GM19467 (cell line): Measurements from ENCODE around the gene NCAPD3.
"Not testable (repeated sequence)": the region's sequence is repeated elsewhere in the genome, so short reads cannot be mapped to it uniquely, and the experiment has no call there.

Experiments
- ATAC-seq: cut with Tn5 transposase; IDR thresholded peaks from one replicate; pipeline ENCODE4 v1.9.1; 2021; ENCODE audit warnings: mild to moderate bottlenecking, moderate library complexity; ENCODE audit not compliant: unreplicated experiment

The NCAPD3 gene

DNA sequence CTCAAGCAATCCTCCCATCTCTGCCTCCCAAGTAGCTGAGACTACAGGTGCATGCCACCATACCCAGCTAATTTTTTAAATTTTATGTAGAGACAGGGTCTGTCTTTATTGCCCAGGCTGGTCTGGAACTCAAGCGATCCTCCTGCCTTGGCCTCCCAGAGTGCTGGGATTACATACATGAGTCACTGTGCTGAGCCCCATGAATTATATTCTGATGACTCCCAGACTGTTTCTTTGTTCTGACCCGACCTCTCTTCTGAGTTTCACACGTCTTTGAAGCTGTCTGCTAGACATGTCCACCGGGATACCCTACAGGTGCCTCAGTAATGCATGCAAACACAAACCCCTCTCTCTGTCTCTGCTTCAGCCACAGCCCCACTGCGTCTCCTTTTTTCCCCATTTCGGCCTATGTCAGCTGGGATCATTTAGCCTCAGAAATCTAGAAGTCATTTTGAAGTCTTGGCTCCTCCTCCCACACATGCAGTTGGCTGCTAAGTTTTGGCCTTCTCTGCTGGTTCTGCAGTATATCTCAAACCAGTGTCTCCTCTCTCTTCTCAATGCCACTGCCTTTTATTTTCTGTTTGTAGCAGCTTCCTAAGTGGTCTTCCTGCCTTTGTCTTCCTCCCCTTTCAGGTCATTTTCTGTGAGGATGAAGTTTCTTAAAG is 5.5 kb upstream of the NCAPD3 start:
- no peak for ATAC-seq

DNA sequence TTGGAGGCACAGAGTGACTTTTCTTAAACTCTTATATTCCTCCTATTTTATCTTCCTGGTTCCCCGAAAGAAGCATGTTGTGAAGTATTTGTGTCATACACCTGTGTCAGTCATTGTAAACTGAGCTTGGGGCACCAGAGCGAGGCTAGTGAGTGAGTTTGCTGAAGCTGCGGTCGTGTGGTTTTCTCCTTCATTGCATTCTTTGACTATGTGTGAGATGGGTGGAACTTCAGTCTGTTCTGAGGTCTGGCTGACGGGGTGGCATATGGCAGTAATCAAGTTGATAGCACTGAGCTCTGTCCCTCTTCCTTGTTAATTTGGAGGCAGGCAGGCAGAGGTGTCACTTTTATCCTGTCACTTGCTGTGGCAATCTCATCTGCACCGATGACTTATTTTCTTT is 4.9 kb upstream of the NCAPD3 start:
- peak; percentile 45 for ATAC-seq

DNA sequence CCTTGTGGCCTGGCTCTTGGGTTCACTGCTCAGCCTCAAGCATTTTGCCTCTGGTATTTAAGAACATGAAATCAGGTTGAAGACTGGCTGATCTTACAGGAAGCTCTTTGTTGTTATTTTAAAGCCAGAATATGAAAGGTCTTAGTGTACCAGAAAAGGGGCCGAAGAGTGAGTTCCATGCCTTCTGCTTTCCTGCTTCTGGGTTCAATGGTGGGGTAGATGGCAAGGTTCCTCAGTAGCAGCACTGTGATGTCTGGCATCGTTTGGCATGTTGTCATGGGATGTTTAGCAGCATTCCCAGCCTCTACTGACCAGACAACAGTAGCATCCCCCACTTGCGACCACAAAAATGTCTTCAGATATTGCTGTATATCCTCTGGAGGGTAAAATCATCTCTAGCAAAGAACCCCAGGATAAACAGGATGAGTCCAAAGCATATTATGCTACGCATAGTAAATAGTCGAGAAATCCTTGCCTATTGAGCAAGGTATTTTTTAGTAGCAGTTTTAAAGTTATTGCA is 3.1 kb upstream of the NCAPD3 start:
- ATAC-seq: no peak

DNA sequence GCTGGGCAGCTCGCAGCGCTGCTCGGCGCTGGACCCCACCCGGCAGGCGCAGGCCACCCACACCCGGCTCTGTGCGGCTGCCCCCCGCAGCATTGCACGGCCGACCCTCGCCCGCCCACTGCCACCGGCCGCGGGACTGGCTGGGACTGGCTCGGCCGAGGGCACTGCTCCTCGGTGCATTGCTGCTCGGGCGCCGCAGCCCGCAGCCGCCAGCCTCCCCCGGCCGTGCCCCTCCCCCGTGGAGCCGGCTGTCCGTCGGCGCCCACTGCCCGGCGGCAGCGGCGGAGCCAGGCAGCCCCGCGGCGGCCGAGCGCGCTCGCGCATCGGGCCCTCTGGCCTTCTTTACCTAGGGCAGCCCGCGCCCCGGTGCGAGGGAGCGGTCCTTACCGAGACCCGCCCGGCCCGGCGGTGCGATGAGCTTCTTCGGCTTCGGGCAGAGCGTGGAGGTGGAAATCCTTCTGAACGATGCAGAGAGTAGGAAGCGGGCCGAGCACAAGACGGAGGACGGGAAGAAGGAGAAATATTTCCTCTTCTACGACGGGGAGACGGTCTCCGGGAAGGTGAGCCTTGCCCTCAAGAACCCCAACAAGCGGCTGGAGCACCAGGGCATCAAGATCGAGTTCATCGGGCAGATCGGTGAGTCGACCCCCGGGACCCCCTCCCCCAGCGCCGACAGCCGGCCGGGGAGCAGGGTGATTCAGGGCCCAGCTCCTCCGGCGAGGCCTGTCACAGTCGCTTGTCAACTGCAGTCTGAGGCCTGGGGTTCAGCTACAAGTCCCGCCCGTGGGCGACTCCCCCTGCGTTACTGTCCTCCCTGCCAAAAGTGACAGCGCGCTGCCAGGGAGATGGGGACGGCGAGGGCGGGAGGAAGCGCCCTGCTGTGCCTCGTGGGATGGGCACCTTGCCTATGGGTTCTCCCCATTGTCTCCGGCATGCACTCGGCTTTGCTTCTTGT is 1.2 kb upstream of the NCAPD3 start:
- ATAC-seq: peak; percentile 19

DNA sequence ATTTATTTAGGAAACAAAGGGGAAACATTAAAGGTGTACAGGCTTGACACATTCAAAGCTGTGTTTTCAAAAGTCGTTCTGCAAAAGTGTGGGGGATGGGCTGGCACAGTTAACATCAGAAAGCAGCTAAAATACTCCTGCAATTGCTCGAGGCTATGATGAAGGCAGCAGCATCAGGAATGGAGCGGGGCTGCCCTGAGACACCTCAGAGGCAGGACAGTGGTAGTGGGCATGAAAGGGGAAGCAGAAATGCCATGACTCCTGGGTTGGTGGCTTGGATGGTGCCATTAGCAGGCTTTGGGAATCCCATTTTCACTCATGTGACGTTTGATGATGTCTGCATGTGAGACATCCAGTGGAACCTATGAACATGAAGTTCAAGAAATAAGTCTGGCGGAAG is 646 bp downstream of the NCAPD3 start:
- ATAC-seq: no peak

DNA sequence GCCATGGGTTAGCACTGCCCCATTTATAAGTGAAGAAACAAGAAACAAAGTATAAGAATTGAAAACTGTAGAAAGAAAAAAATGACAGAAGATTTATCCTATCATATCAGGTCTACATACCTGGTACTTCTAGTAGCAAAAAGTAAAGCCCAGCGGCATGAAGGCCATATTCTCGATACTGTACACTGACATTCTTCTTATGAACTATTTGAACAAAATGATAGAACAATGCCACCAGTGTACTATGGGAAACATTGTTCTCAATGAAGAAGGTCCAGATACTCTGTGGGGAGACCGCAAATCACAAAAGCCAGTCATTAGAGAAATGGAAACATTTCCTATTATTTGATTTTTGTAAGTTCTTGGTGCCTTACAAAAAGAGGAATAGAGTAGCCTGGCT is 7.0 kb downstream of the NCAPD3 start:
- ATAC-seq: no peak

DNA sequence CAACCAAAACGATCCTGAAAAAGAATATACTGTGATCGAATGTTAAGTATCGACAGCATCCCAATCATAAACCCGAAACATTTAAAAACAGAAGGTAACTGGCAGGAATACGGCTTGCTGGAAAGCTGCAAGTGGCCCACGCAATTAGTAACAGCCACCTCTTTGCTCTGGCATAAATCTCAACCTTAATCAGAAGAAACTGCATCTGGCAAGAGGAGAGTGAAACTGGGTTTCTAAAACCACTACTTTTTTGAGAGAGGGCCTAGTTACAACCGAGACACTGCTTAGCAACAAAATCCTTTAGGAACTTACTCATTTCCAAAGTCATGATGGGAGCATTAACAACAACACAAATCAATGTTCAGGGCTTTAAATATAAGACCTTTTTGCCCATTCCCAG is 7.9 kb downstream of the NCAPD3 start:
- no peak for ATAC-seq

DNA sequence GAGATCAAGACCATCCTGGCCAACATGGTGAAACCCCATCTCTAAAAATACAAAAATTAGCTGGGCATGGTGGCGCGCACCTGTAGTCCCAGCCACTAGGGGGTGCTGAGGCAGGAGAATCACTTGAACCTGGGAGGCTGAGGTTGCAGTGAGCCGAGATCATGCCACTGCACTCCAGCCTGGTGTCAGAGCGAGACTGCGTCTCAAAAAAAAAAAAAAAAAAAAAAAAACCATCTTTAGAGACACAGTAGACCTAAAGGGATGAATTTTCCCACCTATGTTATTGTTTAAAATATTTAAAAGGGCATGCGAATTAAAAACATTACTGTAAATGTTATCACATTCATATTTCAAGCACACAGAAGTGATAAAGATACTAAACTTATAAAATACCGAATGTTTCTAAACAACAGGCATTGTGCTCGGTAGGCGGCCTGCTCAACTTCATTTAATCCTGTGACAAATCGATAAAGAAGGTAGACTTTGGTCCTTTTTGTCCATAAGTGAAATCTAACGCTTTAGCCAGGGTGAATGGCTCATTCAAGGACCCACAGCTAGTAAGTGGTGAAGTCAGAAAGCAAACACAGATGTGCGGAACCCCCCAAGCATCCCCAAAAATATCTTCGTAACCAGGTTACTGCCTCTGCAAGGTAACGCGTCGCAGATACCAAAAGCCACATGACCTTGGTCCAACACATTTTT is 16.1 kb downstream of the NCAPD3 start:
- no peak for ATAC-seq

DNA sequence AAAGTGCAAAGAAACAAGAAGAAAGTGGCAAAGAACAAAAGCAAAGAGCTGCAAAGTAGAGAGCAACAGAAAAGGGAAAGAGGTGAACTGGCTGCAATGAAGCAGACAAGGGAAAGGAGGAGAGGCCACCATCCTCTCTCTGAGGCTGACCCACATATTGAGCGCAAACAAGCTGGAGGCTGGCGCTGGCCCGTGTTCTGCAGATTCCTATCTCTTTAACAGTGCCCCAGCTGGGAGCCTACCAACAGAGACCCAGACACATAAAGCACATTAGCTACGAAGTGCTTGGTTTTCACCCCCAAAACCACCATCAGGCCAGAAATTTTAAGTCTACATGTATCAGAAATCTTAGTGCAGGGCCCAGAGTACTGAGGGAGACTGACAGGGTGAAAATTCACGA is 17.6 kb downstream of the NCAPD3 start:
- no peak for ATAC-seq

DNA sequence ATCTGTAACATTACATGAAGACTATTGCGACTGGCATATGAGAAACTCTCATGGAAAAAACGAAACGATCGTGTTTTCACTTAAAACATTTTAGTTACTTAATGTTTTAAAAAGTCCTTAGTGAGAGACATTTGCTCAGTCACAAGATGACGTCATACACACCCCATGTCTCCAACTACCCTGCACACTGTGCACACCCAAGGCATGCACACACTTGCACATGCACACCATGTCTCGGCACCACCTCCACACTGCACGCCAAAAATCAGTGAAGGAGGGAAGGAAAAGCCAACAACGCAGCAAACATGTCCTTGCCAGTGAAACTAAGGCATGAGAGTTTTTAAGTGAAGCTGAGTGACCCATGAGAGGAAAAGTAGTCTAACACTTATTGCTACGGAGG is 18.0 kb downstream of the NCAPD3 start:
- no peak for ATAC-seq

DNA sequence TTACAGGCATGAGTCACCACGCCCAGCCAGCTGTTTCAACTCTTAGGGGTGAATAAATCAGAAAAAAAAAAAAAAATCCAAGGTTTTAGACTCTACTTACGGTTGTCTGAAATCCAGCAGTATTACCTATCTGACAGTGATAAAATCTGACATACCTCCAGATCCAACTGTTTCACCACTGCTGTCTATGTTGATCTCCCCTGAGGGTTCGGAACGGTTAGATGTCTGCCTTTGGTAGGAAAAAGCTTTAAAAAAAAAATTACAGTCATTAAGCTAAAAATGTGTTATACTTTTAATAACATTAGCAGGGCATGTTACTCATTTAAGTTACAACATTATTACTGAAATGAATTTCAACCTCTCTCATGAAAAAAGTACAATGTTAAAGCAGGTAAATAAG is 21.1 kb downstream of the NCAPD3 start:
- no peak for ATAC-seq

DNA sequence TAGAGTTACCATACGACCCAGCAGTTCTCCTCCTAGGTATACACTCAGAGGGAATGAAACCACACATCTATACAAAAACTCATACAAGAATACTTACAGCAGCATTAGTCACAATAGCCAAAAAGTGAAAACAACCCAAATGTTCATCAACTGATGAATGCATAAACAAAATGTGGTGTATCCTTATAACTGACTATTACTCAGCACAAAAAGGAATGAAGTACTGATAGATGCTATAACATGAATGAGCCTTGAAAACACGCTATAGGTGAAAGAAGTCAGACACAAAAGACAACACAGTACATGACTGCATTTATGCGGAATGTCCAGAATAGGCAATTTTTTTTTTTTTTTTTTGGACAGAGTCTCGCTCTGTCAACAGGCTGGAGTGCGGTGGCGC is 23.1 kb downstream of the NCAPD3 start:
- ATAC-seq: no peak

DNA sequence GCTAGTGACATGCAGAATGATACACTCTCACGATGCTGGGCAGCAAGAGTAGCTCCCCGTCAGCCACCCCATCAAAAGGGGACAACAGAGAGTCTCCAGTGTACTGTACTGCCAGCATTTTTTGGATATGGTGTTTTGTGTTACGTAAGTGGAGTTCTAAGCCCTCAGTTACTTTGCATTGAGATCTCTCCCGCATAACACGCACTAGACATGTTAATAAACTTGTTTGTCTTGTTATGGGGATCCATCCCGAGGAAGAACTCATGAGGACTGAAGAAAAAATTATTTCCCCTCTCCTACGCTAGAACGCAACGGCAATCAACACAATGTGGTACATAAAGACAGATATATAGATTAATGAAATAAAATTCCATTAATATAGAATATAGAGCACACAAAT is 24.2 kb downstream of the NCAPD3 start:
- ATAC-seq: no peak

DNA sequence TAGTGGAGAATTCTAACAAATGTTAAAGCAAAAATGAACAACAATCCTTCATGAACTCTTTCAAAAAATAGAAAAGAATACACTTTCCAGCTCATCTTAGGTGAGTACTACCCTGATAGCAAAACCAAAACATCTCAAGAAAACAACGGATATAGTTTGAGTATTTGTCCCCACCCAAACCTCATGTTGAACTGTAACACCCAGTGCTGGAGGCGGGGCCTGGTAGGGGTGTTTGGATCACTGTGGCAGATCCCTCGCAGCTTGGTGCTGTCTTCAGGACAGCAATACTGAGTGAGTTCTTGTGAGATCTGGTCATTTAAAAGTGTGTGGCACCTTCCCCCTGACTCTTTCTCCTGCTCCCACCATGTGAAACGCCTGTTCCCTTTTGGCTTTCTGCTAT is 27.0 kb downstream of the NCAPD3 start:
- no peak for ATAC-seq

DNA sequence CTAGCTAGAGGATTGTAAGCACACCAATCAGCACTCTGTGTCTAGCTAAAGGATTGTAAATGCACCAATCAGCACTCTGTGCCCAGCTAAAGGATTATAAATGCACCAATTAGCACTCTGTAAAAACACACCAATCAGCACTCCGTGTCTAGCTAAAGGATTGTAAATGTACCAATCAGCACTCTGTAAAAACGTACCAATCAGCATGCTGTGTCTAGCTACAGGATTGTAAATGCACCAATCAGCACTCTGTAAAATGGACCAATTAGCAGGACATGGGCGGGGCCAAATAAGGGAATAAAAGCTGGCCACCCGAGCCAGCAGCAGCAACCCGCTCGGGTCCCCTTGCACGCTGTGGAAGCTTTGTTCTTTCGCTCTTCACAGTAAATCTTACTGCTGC is 35.7 kb downstream of the NCAPD3 start:
- ATAC-seq: not testable (repeated sequence)

DNA sequence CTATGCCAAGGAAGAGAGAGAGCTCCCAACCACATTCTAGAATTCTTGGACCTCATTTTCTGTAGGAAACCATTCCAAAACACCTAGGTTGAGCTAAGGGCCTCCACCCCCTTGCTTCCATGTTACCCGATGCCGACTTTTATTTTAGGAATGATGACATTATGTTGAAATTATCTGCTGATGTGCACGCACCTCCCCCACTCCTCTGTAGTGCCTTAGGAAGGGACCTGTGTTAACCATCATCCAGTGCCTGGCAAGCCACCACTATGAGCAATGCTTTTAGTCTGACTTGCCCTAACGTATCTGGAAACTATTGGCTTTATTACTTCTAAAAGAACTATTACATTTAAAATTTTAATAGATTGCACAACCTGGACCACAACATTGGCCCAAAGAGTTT is 42.1 kb downstream of the NCAPD3 start:
- ATAC-seq: no peak

DNA sequence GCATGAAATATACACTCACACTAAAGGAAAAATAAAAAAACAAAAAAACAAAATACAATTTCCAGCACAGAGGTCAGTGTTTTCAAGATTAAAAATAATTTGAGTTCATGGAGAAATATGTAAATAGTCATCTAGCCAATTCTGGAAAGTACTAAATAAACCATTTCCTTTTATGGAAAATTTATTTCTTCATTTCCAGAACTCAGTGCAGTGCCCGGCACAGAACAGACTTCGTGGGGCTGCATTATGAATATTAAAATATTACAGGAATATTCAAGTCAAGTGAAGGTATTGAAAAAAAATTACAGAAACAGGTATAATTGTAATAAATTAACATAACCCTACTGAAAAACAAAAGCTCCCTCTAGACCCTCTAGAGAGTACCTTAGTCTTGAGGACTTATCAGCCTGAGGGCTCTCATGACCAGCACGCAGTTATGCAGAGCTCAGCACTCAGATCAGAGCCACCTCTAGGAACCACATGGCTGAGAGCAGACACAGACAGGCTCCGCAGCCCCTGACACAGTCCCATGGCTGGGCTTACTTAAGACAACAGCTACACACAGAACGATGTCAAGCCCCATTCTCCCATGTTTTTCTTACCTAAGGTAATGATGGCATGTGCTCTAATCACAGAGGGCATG is 45.6 kb downstream of the NCAPD3 start:
- no peak for ATAC-seq

DNA sequence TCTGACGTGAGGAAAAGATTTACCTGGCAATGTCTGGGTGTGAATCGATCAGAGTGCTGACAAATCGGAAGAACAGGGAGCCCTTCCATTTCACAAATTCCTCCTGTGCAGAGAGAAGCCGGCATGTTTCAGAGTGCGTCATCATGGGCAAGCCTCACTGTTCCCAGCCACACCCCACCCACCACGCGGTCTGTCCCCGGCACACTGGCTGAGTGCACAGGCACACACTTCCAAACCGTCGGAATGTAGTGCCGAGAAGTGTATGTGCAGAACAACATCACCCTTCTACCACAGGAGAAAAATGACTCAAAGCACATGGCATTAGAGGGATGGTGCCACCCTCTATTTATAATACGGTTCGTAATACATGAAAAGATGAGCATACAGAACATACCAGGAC is 47.5 kb downstream of the NCAPD3 start:
- ATAC-seq: no peak

DNA sequence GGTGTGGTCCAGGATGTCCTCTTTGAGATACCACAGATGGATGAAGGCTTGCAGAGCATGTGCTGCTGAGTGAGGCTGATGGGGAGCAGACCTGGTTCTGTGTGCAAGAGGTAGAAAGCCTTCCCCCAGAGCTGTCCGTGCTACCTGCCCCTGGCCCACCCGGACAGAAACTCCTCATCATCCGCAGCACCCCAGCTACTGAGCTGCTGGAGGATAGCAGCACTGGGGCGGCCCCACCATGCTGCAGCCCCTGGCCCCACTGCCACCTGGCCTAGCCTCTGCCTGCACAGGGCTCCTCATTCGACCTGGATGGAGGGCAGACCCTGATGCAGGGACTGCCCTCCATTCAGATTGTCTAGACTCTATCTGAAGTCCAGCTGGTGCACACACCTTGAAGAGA is 50.5 kb downstream of the NCAPD3 start:
- no peak for ATAC-seq

DNA sequence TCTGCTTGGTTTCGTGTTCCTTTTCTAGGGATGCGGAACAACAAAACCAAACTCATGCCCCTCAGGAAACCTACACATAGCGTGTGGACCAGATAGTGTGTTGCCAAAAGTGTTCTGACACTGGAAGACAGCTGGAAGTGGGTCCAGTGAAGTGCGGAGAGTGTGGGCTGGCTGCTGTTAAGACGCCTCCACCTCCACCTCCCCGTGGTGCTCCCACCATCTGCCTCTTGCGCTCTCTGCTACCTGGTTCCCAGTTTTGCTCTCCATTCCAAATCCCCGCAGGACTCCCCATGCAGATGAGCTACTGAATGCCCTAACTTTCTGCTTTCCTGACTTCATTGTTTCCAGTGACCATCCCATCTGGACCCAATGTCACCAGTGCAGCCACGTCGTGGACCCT is 51.8 kb downstream of the NCAPD3 start:
- no peak for ATAC-seq

DNA sequence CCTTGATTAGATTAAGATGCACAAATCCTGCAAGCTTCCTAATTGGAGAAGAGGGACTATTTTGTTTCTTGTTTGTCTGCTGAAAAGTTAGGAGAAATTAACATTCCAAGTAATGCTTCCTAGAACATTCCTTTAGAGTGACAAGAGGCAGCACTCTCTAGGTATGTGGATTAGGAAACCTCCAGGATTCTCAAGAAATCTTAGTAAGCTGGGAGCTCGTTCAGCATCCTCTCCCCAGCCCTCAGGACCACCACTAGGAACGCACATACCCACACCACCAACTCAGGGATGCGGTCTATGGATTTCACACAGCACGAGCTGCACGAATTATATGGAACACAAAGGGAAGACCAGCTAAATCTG is 52.9 kb downstream of the NCAPD3 start:
- ATAC-seq: no peak
